OCI-LY1 (cell line): ENCODE results near the gene RRAS2.

Experiments
- H2AFZ ChIP-seq: fragments of 200-600 bp; sonication (generic), shearing (Covaris generic); 2 replicates; pipeline ENCODE4 v1.6.0; 2014; ENCODE audit warnings: antibody characterized with exemption, mild to moderate bottlenecking, low read length
- H3F3A ChIP-seq: fragments of 200-600 bp; sonication (generic), shearing (Covaris generic); 2 replicates; pipeline ENCODE4 v1.6.0; 2014; ENCODE audit warnings: mild to moderate bottlenecking, antibody characterized with exemption, low read length, moderate library complexity; ENCODE audit not compliant: insufficient read depth
- H3K27ac ChIP-seq: fragments of 200-600 bp; sonication (generic); 2 replicates; pipeline ENCODE4 v1.5.1; 2014; ENCODE audit warnings: low read length, mixed run types, mild to moderate bottlenecking, low read depth; ENCODE audit not compliant: poor library complexity, severe bottlenecking
- H3K27me3 ChIP-seq: fragments of 200-600 bp; sonication (generic); 2 replicates; pipeline ENCODE4 v1.6.0; 2014; ENCODE audit warnings: antibody characterized with exemption, mild to moderate bottlenecking, low read length, moderate library complexity; ENCODE audit not compliant: insufficient read depth
- H3K36me3 ChIP-seq: fragments of 200-600 bp; sonication (generic); 2 replicates; pipeline ENCODE4 v1.6.1; 2014; ENCODE audit warnings: mild to moderate bottlenecking, antibody characterized with exemption, low read length, moderate library complexity, mixed read lengths; ENCODE audit not compliant: insufficient read depth
- H3K4me1 ChIP-seq: fragments of 200-600 bp; sonication (generic); 2 replicates; pipeline ENCODE4 v1.5.1; 2014; ENCODE audit warnings: mild to moderate bottlenecking, low read length, moderate library complexity; ENCODE audit not compliant: insufficient read depth, severe bottlenecking
- H3K4me2 ChIP-seq: fragments of 200-600 bp; sonication (generic), shearing (Covaris generic); 2 replicates; pipeline ENCODE4 v1.6.1; 2014; ENCODE audit warnings: low read length
- H3K4me3 ChIP-seq: fragments of 200-600 bp; sonication (generic); 2 replicates; pipeline ENCODE4 v1.5.1; 2014; ENCODE audit warnings: low read length, low read depth, mild to moderate bottlenecking, mixed read lengths; ENCODE audit not compliant: poor library complexity, severe bottlenecking
- H3K79me2 ChIP-seq: fragments of 200-600 bp; shearing (Covaris generic); 2 replicates; pipeline ENCODE4 v1.6.1; 2016; ENCODE audit warnings: mixed run types, low read length, mixed read lengths; ENCODE audit not compliant: insufficient read depth
- H3K9ac ChIP-seq: fragments of 200-600 bp; sonication (generic), shearing (Covaris generic); 2 replicates; pipeline ENCODE4 v1.6.1; 2014; ENCODE audit warnings: mild to moderate bottlenecking, low read length, mixed read lengths
- H3K9me2 ChIP-seq: fragments of 200-600 bp; sonication (generic), shearing (Covaris generic); 2 replicates; pipeline ENCODE4 v1.6.1; 2014; ENCODE audit warnings: low read depth, mild to moderate bottlenecking, low read length, mixed read lengths
- H3K9me3 ChIP-seq: fragments of 200-600 bp; shearing (Covaris generic); 2 replicates; pipeline ENCODE4 v1.6.1; 2014; ENCODE audit warnings: low read length, mixed read lengths
- H4K20me1 ChIP-seq: fragments of 200-600 bp; sonication (generic), shearing (Covaris generic); 2 replicates; pipeline ENCODE4 v1.6.0; 2016; ENCODE audit warnings: mild to moderate bottlenecking, low read length; ENCODE audit not compliant: insufficient read depth
- CTCF ChIP-seq: fragments of 200-600 bp; sonication (generic), shearing (Covaris generic); IDR thresholded peaks from 2 replicates; pipeline ENCODE4 v1.5.1; 2017; ENCODE audit warnings: mild to moderate bottlenecking, antibody characterized with exemption, low read length, moderate library complexity, mixed read lengths
- EZH2 ChIP-seq: fragments of 200-600 bp; sonication (generic), shearing (Covaris generic); IDR thresholded peaks from 2 replicates; pipeline ENCODE4 v1.8.0; 2017; ENCODE audit warnings: borderline replicate concordance, mixed run types, mild to moderate bottlenecking, antibody characterized with exemption, low read length, moderate library complexity, mixed read lengths

RRAS2 gene

GRCh38 chr11:14261066-14261465, 97.9 kb downstream of the RRAS2 start:
- Histone ChIP-seq H3K79me2 (no peaks in the 10 kb centered on the region), H3K27ac (no peak overlapping the region), H2AFZ (no peak overlapping the region), H3K36me3 (no peaks in the 10 kb centered on the region), H3K9me3 (no peaks in the 10 kb centered on the region), H3K4me2 (no peak overlapping the region), H4K20me1 (no peaks in the 10 kb centered on the region), H3K9me2 (no peaks in the 10 kb centered on the region), H3K9ac (no peak overlapping the region), H3K4me1 (no peaks in the 10 kb centered on the region), H3F3A (no peaks in the 10 kb centered on the region), H3K4me3 (no peak overlapping the region), H3K27me3 (no peaks in the 10 kb centered on the region)
- TF ChIP-seq EZH2 (no peak), CTCF (no peak)

- H3K9ac ChIP-seq, result no peak overlapping the region
Observed at GRCh38 chr11:14259878-14260277, 99.1 kb downstream of the RRAS2 start.

GRCh38 chr11:14259186-14259784, 99.7 kb downstream of the RRAS2 start:
- H3K9me3 ChIP-seq, result no peaks in the 10 kb centered on the region
- no peaks in the 10 kb centered on the region for H3K79me2 ChIP-seq
- no peak overlapping the region for H3K27ac ChIP-seq
- no peaks in the 10 kb centered on the region for H3F3A ChIP-seq
- no peaks in the 10 kb centered on the region for H4K20me1 ChIP-seq
- no peak for TF ChIP-seq EZH2
- no peak; the same call in 1 of the 2 replicates for TF ChIP-seq CTCF
- H3K9ac ChIP-seq, result no peak overlapping the region
- H3K4me1 ChIP-seq, result no peaks in the 10 kb centered on the region
- H2AFZ ChIP-seq, result no peak overlapping the region
- H3K4me2 ChIP-seq, result no peak overlapping the region
- H3K36me3 ChIP-seq, result no peaks in the 10 kb centered on the region
- H3K4me3 ChIP-seq, result no peak overlapping the region
- no peaks in the 10 kb centered on the region for H3K27me3 ChIP-seq
- H3K9me2 ChIP-seq, result no peaks in the 10 kb centered on the region

More at GRCh38 chr11:14259878-14260277, 99.1 kb downstream of the RRAS2 start:
- Histone ChIP-seq H3F3A (no peaks in the 10 kb centered on the region), H3K9me3 (no peaks in the 10 kb centered on the region), H3K27me3 (no peaks in the 10 kb centered on the region), H3K4me3 (no peak overlapping the region), H2AFZ (no peak overlapping the region), H3K4me2 (no peak overlapping the region), H3K4me1 (no peaks in the 10 kb centered on the region), H3K27ac (no peak overlapping the region), H3K36me3 (no peaks in the 10 kb centered on the region), H3K9me2 (no peaks in the 10 kb centered on the region), H3K79me2 (no peaks in the 10 kb centered on the region), H4K20me1 (no peaks in the 10 kb centered on the region)
- TF ChIP-seq CTCF, result no peak
- no peak for TF ChIP-seq EZH2
